ENCODE measurements around the gene ADGRV1.

ADGRV1 gene

GRCh38 chr5:90558344-90559192 is at the start of gene ADGRV1:
Gene ADGRV1 (plus strand): TSS chr5:90558797. CDS start chr5:90558896, 99 bp downstream.
- peak; percentile 33 for DNase-seq

GRCh38 chr5:90510438-90510837 is 48.2 kb upstream of the ADGRV1 start:
- DNase-seq: no peak

- DNase-seq: no peak
Measured at GRCh38 chr5:90514520-90514919, 44.1 kb upstream of the ADGRV1 start.

GRCh38 chr5:90518661-90519060 is 39.9 kb upstream of the ADGRV1 start:
- peak; percentile 23 for DNase-seq

GRCh38 chr5:90519081-90519480 is 39.5 kb upstream of the ADGRV1 start:
- DNase-seq: no peak

GRCh38 chr5:90528601-90529193 is 29.9 kb upstream of the ADGRV1 start:
- peak; percentile 58 for DNase-seq

- DNase-seq: peak; percentile 99
Measured at GRCh38 chr5:90529194-90529938, 29.2 kb upstream of the ADGRV1 start, which contains the start of gene LYSMD3. Gene LYSMD3 (minus strand): TSS chr5:90529584. CDS start chr5:90525289, 4,295 bp downstream.

- peak; percentile 83 for DNase-seq
Measured at GRCh38 chr5:90529939-90530677, 28.5 kb upstream of the ADGRV1 start.

GRCh38 chr5:90530736-90531487 is 27.7 kb upstream of the ADGRV1 start:
- DNase-seq: peak; percentile 18

GRCh38 chr5:90533794-90534193 is 24.8 kb upstream of the ADGRV1 start:
- DNase-seq: no peak

GRCh38 chr5:90534922-90535321 is 23.7 kb upstream of the ADGRV1 start:
- DNase-seq: no peak

- DNase-seq: no peak
Measured at GRCh38 chr5:90542827-90543519, 15.6 kb upstream of the ADGRV1 start.

- DNase-seq: no peak
Measured at GRCh38 chr5:90545511-90545910, 13.1 kb upstream of the ADGRV1 start.

- DNase-seq: no peak
Measured at GRCh38 chr5:90546216-90546837, 12.3 kb upstream of the ADGRV1 start.

- no peak for DNase-seq
Measured at GRCh38 chr5:90547072-90547536, 11.5 kb upstream of the ADGRV1 start.

GRCh38 chr5:90548069-90548593 is 10.5 kb upstream of the ADGRV1 start:
- no peak for DNase-seq

- no peak for DNase-seq
Measured at GRCh38 chr5:90549223-90549622, 9.4 kb upstream of the ADGRV1 start.

GRCh38 chr5:90549729-90550275 is 8.8 kb upstream of the ADGRV1 start:
- no peak for DNase-seq

GRCh38 chr5:90550963-90551362 is 7.6 kb upstream of the ADGRV1 start:
- no peak for DNase-seq

GRCh38 chr5:90551376-90551775 is 7.2 kb upstream of the ADGRV1 start:
- DNase-seq: peak; percentile 17
